Common myeloid progenitor, CD34-positive (primary cell): ENCODE results near the gene GNAL.

Experiments
- CTCF ChIA-PET: fragments of 350-600 bp; sonication (Branson Sonifier 250); formaldehyde crosslinking; loops from one replicate; lab custom pipeline; 2021; ENCODE audit warnings: antibody characterized with exemption; lab: Charles Lee
- POLR2A ChIA-PET: fragments of 350-600 bp; sonication (Branson Sonifier 250); formaldehyde crosslinking; loops from one replicate; lab custom pipeline; 2021; ENCODE audit warnings: antibody characterized with exemption; lab: Charles Lee
- DNase-seq, 3 donors: peaks; one replicate each; pipeline versions ENCODE4 v3.0.0 to v3.0.0-alpha.2; 2013
- H3K27ac ChIP-seq, 2 experiments: 1 replicate in 1 of 2; 2 replicates in 1 of 2; pipeline ENCODE4 v1.7.0; 2013; ENCODE audit warnings: inconsistent platforms in 2 of 2, low read length in 2 of 2, mild to moderate bottlenecking in 2 of 2, low read depth in 1 of 2, moderate library complexity in 1 of 2; ENCODE audit not compliant: severe bottlenecking in 2 of 2, insufficient read depth in 1 of 2, poor library complexity in 1 of 2
- H3K27me3 ChIP-seq, 5 experiments: replicated peaks in 2 of 5; 1 replicate in 3 of 5; 2 replicates in 2 of 5; pipeline versions ENCODE4 v1.6.1 to v1.7.0; 2013; ENCODE audit warnings: low read length in 4 of 5, mild to moderate bottlenecking in 2 of 5, moderate library complexity in 2 of 5, inconsistent platforms in 1 of 5; ENCODE audit not compliant: insufficient read depth in 5 of 5, control insufficient read depth in 4 of 5
- H3K36me3 ChIP-seq, 4 experiments: 1 replicate in 2 of 4; 2 replicates in 2 of 4; pipeline versions ENCODE4 v1.6.1 to v1.7.0; 2013; ENCODE audit warnings: low read length in 3 of 4, control low read depth in 1 of 4, mild to moderate bottlenecking in 1 of 4; ENCODE audit not compliant: control insufficient read depth in 4 of 4, insufficient read depth in 4 of 4
- H3K4me1 ChIP-seq, 4 experiments: 1 replicate in 3 of 4; 2 replicates in 1 of 4; pipeline versions ENCODE4 v1.6.1 to v1.7.1; 2013; ENCODE audit warnings: low read length in 3 of 4, mild to moderate bottlenecking in 3 of 4, control low read depth in 1 of 4, inconsistent platforms in 1 of 4, moderate library complexity in 1 of 4; ENCODE audit not compliant: control insufficient read depth in 4 of 4, insufficient read depth in 4 of 4; ENCODE audit errors: control extremely low read depth in 1 of 4
- H3K4me3 ChIP-seq, 7 experiments: 1 replicate in 4 of 7; 2 replicates in 3 of 7; pipeline versions ENCODE4 v1.5.1 to v1.7.0; 2013; ENCODE audit warnings: mild to moderate bottlenecking in 7 of 7, low read length in 6 of 7, moderate library complexity in 6 of 7, inconsistent platforms in 2 of 7, low read depth in 2 of 7, control low read depth in 1 of 7; ENCODE audit not compliant: insufficient read depth in 4 of 7, control insufficient read depth in 1 of 7; ENCODE audit errors: extremely low read depth in 1 of 7
- H3K9me3 ChIP-seq, 5 experiments: 1 replicate in 4 of 5; 2 replicates in 1 of 5; pipeline versions ENCODE4 v1.6.1 to v1.7.1; 2013; ENCODE audit warnings: low read length in 4 of 5, mild to moderate bottlenecking in 2 of 5, inconsistent platforms in 1 of 5, low read depth in 1 of 5, moderate library complexity in 1 of 5; ENCODE audit not compliant: control insufficient read depth in 4 of 5, insufficient read depth in 2 of 5; ENCODE audit errors: control extremely low read depth in 1 of 5
- WGBS: methylation state at CpG from one replicate; pipeline ENCODE4 v1.1.5; 2013; ENCODE audit not compliant: insufficient coverage; 5-methylcytosine and 5-hydroxymethylcytosine counted together

GNAL gene

GRCh38 chr18:11660691-11661090 is 28.4 kb upstream of the GNAL start:
- POLR2A ChIA-PET, result no interaction called here
- H3K27me3 ChIP-seq, result peaks cover 0 to 15% (median 6%) of the 10 kb centered on the region in 5 experiments
- no peak overlapping the region for H3K4me3 ChIP-seq
- peaks cover 0 to under 1% (median 0%) of the 10 kb centered on the region in 4 experiments for H3K4me1 ChIP-seq
- 96% methylated on average over 7 of the region's 7 CpGs for WGBS
- H3K27ac ChIP-seq, result no peak overlapping the region
- CTCF ChIA-PET, result no interaction called here
- no peak for DNase-seq
- peaks cover 0 to 3% (median 1%) of the 10 kb centered on the region in 5 experiments for H3K9me3 ChIP-seq
- no peaks in the 10 kb centered on the region for H3K36me3 ChIP-seq

- Histone ChIP-seq H3K9me3 (peaks cover 0 to 3% (median 1%) of the 10 kb centered on the region in 5 experiments), H3K27ac (no peak overlapping the region), H3K4me3 (no peak overlapping the region), H3K4me1 (no peaks in the 10 kb centered on the region), H3K36me3 (no peaks in the 10 kb centered on the region), H3K27me3 (peaks cover 0 to 15% (median 4%) of the 10 kb centered on the region in 5 experiments)
- no peak for DNase-seq
- ChIA-PET CTCF (no interaction called here), POLR2A (no interaction called here)
- WGBS, result 93% methylated on average over 5 of the region's 5 CpGs
Observed at GRCh38 chr18:11661430-11661829, 27.6 kb upstream of the GNAL start.

GRCh38 chr18:11663439-11664029 is 25.5 kb upstream of the GNAL start:
- Histone ChIP-seq H3K27me3 (peaks cover 0 to 11% (median 3%) of the 10 kb centered on the region in 5 experiments), H3K4me3 (no peak overlapping the region), H3K4me1 (no peaks in the 10 kb centered on the region), H3K9me3 (peaks cover 0 to 3% (median 1%) of the 10 kb centered on the region in 5 experiments), H3K27ac (no peak overlapping the region), H3K36me3 (no peaks in the 10 kb centered on the region)
- DNase-seq, result no peak
- POLR2A ChIA-PET, result no interaction called here
- CTCF ChIA-PET, result interaction anchor here (1.0 kb wide), 1 partner anchor 66 kb away, joined by 3 read pairs; no protein-coding TSS in a partner anchor
- 94% methylated on average over 5 of the region's 6 CpGs for WGBS

GRCh38 chr18:11664286-11664685 is 24.8 kb upstream of the GNAL start:
- Histone ChIP-seq H3K36me3 (no peaks in the 10 kb centered on the region), H3K4me3 (no peak overlapping the region), H3K27ac (no peak overlapping the region), H3K4me1 (no peaks in the 10 kb centered on the region), H3K27me3 (peaks cover 0 to 9% (median 3%) of the 10 kb centered on the region in 5 experiments), H3K9me3 (peaks cover 0 to 3% (median 1%) of the 10 kb centered on the region in 5 experiments)
- POLR2A ChIA-PET, result no interaction called here
- WGBS, result 83% methylated on average over 4 of the region's 4 CpGs
- CTCF ChIA-PET, result no interaction called here
- DNase-seq, result no peak

- ChIA-PET POLR2A (no interaction called here), CTCF (interaction anchor here (1.7 kb wide), 1 partner anchor 10 kb away, joined by 8 read pairs; no protein-coding TSS in a partner anchor)
- 73% methylated on average over 4 of the region's 4 CpGs for WGBS
- H3K27ac ChIP-seq, result no peak overlapping the region
- H3K4me3 ChIP-seq, result no peak overlapping the region
- peaks cover 0 to 3% (median 1%) of the 10 kb centered on the region in 5 experiments for H3K9me3 ChIP-seq
- no peak for DNase-seq
- H3K4me1 ChIP-seq, result no peaks in the 10 kb centered on the region
- H3K36me3 ChIP-seq, result no peaks in the 10 kb centered on the region
- peaks cover 0 to 8% (median 3%) of the 10 kb centered on the region in 5 experiments for H3K27me3 ChIP-seq
Observed at GRCh38 chr18:11665146-11665545, 23.9 kb upstream of the GNAL start.

- H3K9me3 ChIP-seq, result peaks cover 0 to 3% (median 1%) of the 10 kb centered on the region in 5 experiments
- WGBS, result 95% methylated on average over 4 of the region's 4 CpGs
- POLR2A ChIA-PET, result no interaction called here
- no peaks in the 10 kb centered on the region for H3K4me1 ChIP-seq
- CTCF ChIA-PET, result interaction anchor here (1.2 to 1.7 kb wide), 3 partner anchors 8 to 16 kb away, joined by 3 to 8 read pairs (median 5); no protein-coding TSS in a partner anchor
- no peak for DNase-seq
- no peak overlapping the region for H3K4me3 ChIP-seq
- no peaks in the 10 kb centered on the region for H3K36me3 ChIP-seq
- no peak overlapping the region for H3K27ac ChIP-seq
- H3K27me3 ChIP-seq, result peaks cover 0 to 9% (median 3%) of the 10 kb centered on the region in 5 experiments
Observed at GRCh38 chr18:11665587-11665986, 23.5 kb upstream of the GNAL start.

GRCh38 chr18:11666176-11666575 is 22.9 kb upstream of the GNAL start:
- ChIA-PET CTCF (interaction anchor here (1.2 to 1.7 kb wide), 4 partner anchors 9 to 62 kb away, joined by 3 to 8 read pairs (median 4); no protein-coding TSS in a partner anchor), POLR2A (no interaction called here)
- no peaks in the 10 kb centered on the region for H3K4me1 ChIP-seq
- WGBS, result 68% methylated on average over 4 of the region's 4 CpGs
- peaks cover 0 to 3% (median 1%) of the 10 kb centered on the region in 5 experiments for H3K9me3 ChIP-seq
- H3K27me3 ChIP-seq, result peaks cover 0 to 9% (median 3%) of the 10 kb centered on the region in 5 experiments
- H3K36me3 ChIP-seq, result no peaks in the 10 kb centered on the region
- H3K27ac ChIP-seq, result no peak overlapping the region
- H3K4me3 ChIP-seq, result no peak overlapping the region
- no peak for DNase-seq
